ENCODE measurements around the gene YIPF2.

Gene YIPF2

DNA sequence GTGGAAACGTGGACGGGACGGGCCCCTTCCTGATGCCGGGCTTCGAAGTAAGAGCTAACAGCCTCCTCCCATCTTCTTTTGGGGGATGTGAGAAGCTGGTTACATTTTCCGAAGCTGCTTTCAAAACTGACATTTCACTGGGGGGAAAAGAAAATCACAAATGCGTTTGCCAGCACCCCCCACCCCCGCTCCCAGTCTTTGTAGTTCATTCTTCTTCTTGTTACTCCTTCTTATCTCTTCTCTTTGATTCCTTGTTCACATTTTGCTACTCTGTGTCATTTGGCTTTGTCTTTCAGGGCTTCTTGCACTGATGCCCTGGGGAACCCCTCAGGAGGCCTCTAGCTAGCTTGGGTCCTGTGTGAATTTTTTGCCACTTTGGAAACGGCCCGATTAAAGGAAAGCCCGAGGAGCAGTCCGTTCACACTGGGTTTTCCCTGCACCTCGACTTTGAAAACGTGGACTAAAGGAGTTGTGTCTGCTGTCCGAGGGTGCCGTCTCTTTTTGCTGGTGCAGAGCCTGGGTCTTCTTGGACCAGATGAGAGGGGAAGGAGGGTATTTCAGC lies 55.8 kb downstream of the YIPF2 start:
- no peak for DNase-seq
